Effector memory CD8-positive, alpha-beta T cell (primary cell): ENCODE data around the gene FAM3B.
A peak's percentile ranks its signal among the peaks of the same experiment; 100 is the strongest.

ENCODE experiments used
- ATAC-seq: fragments of 150-1000 bp; cut with Tn5 transposase; replicated peaks from 2 replicates; pipeline ENCODE4 v1.10.0; 2021; ENCODE audit warnings: mild to moderate bottlenecking, moderate library complexity
- DNase-seq, 3 experiments: peaks; one replicate each; pipeline ENCODE4 v3.0.0; 2021
- H3K27ac Mint-ChIP-seq, 2 donors: one replicate each; pipeline ENCODE4 v1.8.0; 2022; ENCODE audit warnings: mild to moderate bottlenecking in 2 of 2, mixed read lengths in 2 of 2, moderate library complexity in 2 of 2
- H3K27me3 Mint-ChIP-seq, 2 donors: one replicate each; pipeline ENCODE4 v1.8.0; 2022; ENCODE audit warnings: mixed read lengths in 2 of 2
- H3K36me3 Mint-ChIP-seq: one replicate; pipeline ENCODE4 v1.8.0; 2022; ENCODE audit warnings: mild to moderate bottlenecking, moderate library complexity, mixed read lengths; ENCODE audit not compliant: insufficient read depth
- H3K4me1 Mint-ChIP-seq, 2 donors: one replicate each; pipeline ENCODE4 v1.8.0; 2022; ENCODE audit warnings: low read depth in 2 of 2, mixed read lengths in 2 of 2
- H3K4me3 Mint-ChIP-seq, 2 donors: one replicate each; pipeline ENCODE4 v1.8.0; 2022; ENCODE audit warnings: mild to moderate bottlenecking in 2 of 2, mixed read lengths in 2 of 2, moderate library complexity in 2 of 2
- H3K9me3 Mint-ChIP-seq, 2 donors: one replicate each; pipeline ENCODE4 v1.8.0; 2022; ENCODE audit warnings: mixed read lengths in 2 of 2

Gene FAM3B

DNA sequence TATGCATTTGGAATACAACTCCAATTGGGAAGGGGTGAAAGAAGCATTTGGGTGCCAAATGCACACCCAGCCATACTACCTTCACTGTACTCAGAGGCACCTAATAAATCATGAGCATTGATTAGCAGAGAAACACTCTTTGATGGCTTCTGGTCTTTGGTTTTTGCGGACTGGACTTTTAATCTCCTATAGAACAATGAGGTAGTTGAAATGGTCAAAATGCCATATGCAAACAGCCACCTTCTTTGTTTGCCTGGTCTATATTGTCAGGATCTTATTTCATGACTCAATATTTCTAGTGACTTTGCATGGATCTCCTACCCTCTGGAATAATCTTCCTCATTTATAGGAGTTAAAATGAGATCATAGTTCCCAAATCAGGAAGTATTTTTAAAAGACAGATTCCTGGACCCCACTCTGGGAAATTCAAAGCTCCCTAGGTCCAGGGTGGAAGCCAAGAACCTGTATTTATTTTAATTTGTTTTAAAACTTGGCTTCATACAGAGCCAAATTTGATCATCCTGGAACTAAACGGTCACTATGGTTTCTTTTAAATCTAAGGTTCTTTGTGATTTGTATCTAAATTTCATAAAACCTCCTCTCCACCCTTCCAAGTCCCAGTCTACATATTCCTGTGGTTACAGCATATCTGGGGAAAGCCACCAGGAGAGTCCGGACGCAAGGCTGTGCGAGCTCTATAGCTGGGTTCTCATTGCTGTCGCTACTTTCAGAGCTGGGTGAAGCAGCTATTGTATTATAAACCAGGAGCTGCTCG is 8.7 kb downstream of the FAM3B start:
- peaks cover 14 to 35% of the 10 kb centered on the region in 2 donors for H3K27me3 Mint-ChIP-seq
- no peaks in the 10 kb centered on the region for H3K4me1 Mint-ChIP-seq
- no peaks in the 10 kb centered on the region for H3K36me3 Mint-ChIP-seq
- H3K4me3 Mint-ChIP-seq, result no peak overlapping the region
- no peaks in the 10 kb centered on the region for H3K9me3 Mint-ChIP-seq
- H3K27ac Mint-ChIP-seq, result no peak overlapping the region
- ATAC-seq, result no peak
- DNase-seq, result no peak

DNA sequence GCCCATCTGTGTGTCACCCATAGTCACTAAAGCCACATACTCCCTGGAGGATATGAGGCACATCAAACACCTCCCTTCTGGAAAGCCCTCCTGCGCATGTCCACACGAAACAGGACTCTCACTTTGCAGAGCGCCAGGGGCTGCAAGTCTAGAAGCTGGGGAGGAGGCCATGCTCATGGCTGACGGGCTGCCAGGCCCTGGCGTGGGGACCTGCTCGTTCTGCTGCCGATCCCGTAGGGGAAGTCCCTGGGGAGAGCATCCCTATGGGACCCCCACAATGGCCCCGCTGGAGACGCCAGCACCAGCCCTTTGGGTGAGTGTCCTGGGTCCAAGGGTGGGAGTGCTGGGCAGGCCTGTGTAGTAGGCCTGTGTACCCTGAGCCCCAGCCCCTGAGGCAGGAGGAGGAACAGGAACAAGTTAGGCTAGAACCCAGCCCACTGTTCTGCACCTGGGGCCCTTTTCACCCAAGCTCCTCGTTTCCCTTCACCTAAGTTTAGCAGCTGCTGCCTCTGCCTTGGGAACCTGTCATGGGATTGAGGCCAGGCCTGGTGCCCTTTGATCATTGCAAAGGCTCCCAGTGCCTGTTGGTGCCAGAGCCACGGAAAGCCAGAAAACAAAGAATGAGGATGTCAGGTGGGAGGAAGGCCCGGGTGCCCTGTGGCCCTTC is 9.9 kb downstream of the FAM3B start:
- H3K27ac Mint-ChIP-seq, result no peak overlapping the region
- no peaks in the 10 kb centered on the region for H3K9me3 Mint-ChIP-seq

GRCh38 chr21:41327753-41328152 is 11.2 kb downstream of the FAM3B start:
- no peak overlapping the region for H3K27ac Mint-ChIP-seq
- no peak overlapping the region for H3K4me3 Mint-ChIP-seq
- ATAC-seq (no peak), DNase-seq (no peak)
- no peaks in the 10 kb centered on the region for H3K4me1 Mint-ChIP-seq
- H3K27me3 Mint-ChIP-seq, result peaks cover 3 to 11% of the 10 kb centered on the region in 2 donors
- H3K36me3 Mint-ChIP-seq, result no peaks in the 10 kb centered on the region
- H3K9me3 Mint-ChIP-seq, result no peaks in the 10 kb centered on the region

More for the DNA sequence above, 9.9 kb downstream of the FAM3B start:
- no peaks in the 10 kb centered on the region for H3K36me3 Mint-ChIP-seq
- no peaks in the 10 kb centered on the region for H3K4me1 Mint-ChIP-seq
- no peak for ATAC-seq
- DNase-seq, result no peak
- peaks cover 6 to 23% of the 10 kb centered on the region in 2 donors for H3K27me3 Mint-ChIP-seq
- no peak overlapping the region for H3K4me3 Mint-ChIP-seq

DNA sequence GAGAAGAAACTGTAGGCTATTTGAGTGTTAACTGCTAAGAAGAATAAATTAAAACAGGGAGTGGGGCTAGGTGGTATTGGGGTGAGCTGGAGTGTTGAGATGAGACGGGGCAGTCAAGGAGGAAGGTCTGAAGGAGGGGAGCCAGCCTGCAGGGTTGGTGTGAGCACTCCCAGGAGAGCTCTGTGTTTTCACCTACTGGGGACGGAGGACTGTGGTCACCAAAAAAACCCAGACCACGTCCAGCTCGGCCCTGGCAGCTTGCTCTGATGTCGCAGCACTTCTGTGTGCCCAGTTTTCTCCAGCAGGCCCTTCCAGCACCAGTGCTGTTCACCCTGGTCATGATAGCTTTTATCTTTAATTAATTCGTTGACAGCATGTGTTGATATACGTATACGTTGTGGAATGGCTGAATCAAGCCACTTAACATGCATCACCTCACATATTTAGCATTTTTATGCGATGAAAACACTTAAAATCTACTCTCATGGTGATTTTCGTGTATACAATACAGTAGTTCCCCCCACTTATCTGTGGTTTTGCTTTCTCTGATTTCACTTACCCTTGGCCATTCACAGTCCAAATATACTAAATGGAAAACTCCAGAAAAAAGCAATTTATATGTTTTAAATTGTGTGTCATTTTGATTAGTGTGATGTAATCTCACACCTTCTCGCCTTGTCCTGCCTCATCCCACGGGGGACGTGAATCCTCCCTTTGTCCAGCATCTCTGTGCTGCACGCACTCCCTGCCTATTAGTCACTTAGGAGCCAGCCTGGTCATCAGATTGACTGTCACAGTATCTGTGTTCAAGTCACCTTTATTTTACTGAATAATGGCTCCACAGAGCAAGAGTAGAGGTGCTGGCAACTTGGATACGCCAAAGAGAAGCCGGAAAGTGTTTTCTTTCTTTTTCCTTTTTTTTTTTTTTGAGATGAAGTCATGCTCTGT is 12.3 kb downstream of the FAM3B start:
- no peak for DNase-seq
- H3K9me3 Mint-ChIP-seq, result peaks cover 0 to 4% of the 10 kb centered on the region in 2 donors
- H3K27ac Mint-ChIP-seq, result no peak overlapping the region
- peak overlapping the region in 1 of 2 donors; percentile 30 for H3K4me3 Mint-ChIP-seq
- no peak for ATAC-seq
- H3K27me3 Mint-ChIP-seq, result peaks cover 5 to 10% of the 10 kb centered on the region in 2 donors
- peaks cover 3% of the 10 kb centered on the region for H3K36me3 Mint-ChIP-seq
- H3K4me1 Mint-ChIP-seq, result no peaks in the 10 kb centered on the region

GRCh38 chr21:41333752-41334151 is 17.2 kb downstream of the FAM3B start:
- Mint-ChIP-seq H3K27me3 (peaks cover 10 to 28% of the 10 kb centered on the region in 2 donors), H3K4me1 (no peaks in the 10 kb centered on the region), H3K36me3 (peaks cover 3% of the 10 kb centered on the region), H3K27ac (no peak overlapping the region), H3K9me3 (peaks cover 0 to 4% of the 10 kb centered on the region in 2 donors), H3K4me3 (no peak overlapping the region)
- DNase-seq (no peak), ATAC-seq (no peak)

DNA sequence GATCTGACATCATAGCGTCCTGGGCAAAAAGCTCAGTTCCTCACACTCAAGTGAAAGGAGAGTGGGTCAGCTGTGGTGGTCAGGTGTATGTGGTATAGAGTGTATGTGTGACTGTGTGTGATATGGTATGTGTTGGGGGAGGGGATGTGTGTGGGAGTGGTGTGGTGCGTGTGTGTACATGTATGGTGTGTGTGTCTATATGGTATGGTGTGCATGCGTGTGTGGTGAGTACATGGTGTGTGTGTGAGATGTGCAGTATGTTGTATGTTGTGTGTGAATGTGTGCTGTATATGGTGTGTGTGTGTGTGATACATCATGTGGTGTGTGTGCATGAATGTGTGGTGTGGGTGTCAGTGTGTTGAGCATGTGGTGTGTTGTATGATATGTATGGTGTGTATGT is 20.9 kb downstream of the FAM3B start:
- ATAC-seq (no peak), DNase-seq (no peak)
- H3K27ac Mint-ChIP-seq, result no peak overlapping the region
- H3K4me3 Mint-ChIP-seq, result no peak overlapping the region
- peaks cover 3% of the 10 kb centered on the region for H3K36me3 Mint-ChIP-seq
- no peaks in the 10 kb centered on the region for H3K4me1 Mint-ChIP-seq
- peaks cover 14 to 38% of the 10 kb centered on the region in 2 donors for H3K27me3 Mint-ChIP-seq
- H3K9me3 Mint-ChIP-seq, result peaks cover 0 to 4% of the 10 kb centered on the region in 2 donors

GRCh38 chr21:41338455-41338854 is 21.9 kb downstream of the FAM3B start:
- no peak for ATAC-seq
- Mint-ChIP-seq H3K4me3 (no peak overlapping the region), H3K9me3 (peaks cover 0 to 2% of the 10 kb centered on the region in 2 donors), H3K36me3 (peaks cover 3% of the 10 kb centered on the region), H3K27me3 (peaks cover 9 to 42% of the 10 kb centered on the region in 2 donors), H3K27ac (no peak overlapping the region), H3K4me1 (no peaks in the 10 kb centered on the region)
- no peak for DNase-seq

GRCh38 chr21:41342035-41342434 is 25.4 kb downstream of the FAM3B start:
- Mint-ChIP-seq H3K27ac (no peak overlapping the region), H3K27me3 (peaks cover 27 to 60% of the 10 kb centered on the region in 2 donors), H3K36me3 (no peaks in the 10 kb centered on the region), H3K4me3 (no peak overlapping the region), H3K4me1 (no peaks in the 10 kb centered on the region), H3K9me3 (no peaks in the 10 kb centered on the region)
- DNase-seq (no peak), ATAC-seq (no peak)

DNA sequence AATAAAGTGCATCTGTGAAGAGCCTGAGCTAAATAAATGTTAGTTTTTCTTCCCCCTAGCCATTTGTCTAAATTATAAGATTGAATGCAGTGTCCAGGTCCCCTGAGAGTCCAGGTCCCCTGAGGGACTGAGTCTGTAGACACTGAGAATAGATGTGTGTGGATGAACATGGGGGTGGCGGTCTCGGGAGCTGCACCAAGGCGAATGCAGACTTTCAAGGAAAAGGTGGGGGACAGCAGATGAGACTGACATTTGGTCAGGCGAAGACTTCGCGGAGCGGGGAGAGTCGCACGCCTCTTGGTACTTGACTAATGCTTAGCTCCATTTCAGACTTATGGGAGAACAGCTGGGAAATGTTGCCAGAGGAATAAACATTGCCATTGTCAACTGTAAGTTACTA is 27.5 kb downstream of the FAM3B start:
- H3K27ac Mint-ChIP-seq, result no peak overlapping the region
- ATAC-seq (no peak), DNase-seq (no peak)
- no peak overlapping the region for H3K4me3 Mint-ChIP-seq
- H3K9me3 Mint-ChIP-seq, result no peaks in the 10 kb centered on the region
- H3K4me1 Mint-ChIP-seq, result no peaks in the 10 kb centered on the region
- H3K36me3 Mint-ChIP-seq, result no peaks in the 10 kb centered on the region
- H3K27me3 Mint-ChIP-seq, result peaks cover 43 to 48% of the 10 kb centered on the region in 2 donors

- ATAC-seq, result no peak
- no peak overlapping the region for H3K27ac Mint-ChIP-seq
- DNase-seq, result no peak
- H3K9me3 Mint-ChIP-seq, result no peaks in the 10 kb centered on the region
- no peaks in the 10 kb centered on the region for H3K4me1 Mint-ChIP-seq
- no peak overlapping the region for H3K4me3 Mint-ChIP-seq
- no peaks in the 10 kb centered on the region for H3K36me3 Mint-ChIP-seq
- H3K27me3 Mint-ChIP-seq, result peaks cover 47 to 52% of the 10 kb centered on the region in 2 donors
Measured at GRCh38 chr21:41345356-41345755, 28.8 kb downstream of the FAM3B start.

- Mint-ChIP-seq H3K27me3 (peaks cover 55 to 59% of the 10 kb centered on the region in 2 donors), H3K4me1 (no peaks in the 10 kb centered on the region), H3K4me3 (no peak overlapping the region), H3K27ac (no peak overlapping the region), H3K9me3 (no peaks in the 10 kb centered on the region), H3K36me3 (no peaks in the 10 kb centered on the region)
- ATAC-seq, result no peak
- no peak for DNase-seq
Measured at GRCh38 chr21:41345934-41346685, 29.5 kb downstream of the FAM3B start.

- ATAC-seq (no peak), DNase-seq (no peak)
- peaks cover 53 to 60% of the 10 kb centered on the region in 2 donors for H3K27me3 Mint-ChIP-seq
- no peaks in the 10 kb centered on the region for H3K4me1 Mint-ChIP-seq
- no peak overlapping the region for H3K4me3 Mint-ChIP-seq
- H3K9me3 Mint-ChIP-seq, result no peaks in the 10 kb centered on the region
- H3K36me3 Mint-ChIP-seq, result no peaks in the 10 kb centered on the region
- no peak overlapping the region for H3K27ac Mint-ChIP-seq
Measured at GRCh38 chr21:41346758-41347157, 30.2 kb downstream of the FAM3B start.

DNA sequence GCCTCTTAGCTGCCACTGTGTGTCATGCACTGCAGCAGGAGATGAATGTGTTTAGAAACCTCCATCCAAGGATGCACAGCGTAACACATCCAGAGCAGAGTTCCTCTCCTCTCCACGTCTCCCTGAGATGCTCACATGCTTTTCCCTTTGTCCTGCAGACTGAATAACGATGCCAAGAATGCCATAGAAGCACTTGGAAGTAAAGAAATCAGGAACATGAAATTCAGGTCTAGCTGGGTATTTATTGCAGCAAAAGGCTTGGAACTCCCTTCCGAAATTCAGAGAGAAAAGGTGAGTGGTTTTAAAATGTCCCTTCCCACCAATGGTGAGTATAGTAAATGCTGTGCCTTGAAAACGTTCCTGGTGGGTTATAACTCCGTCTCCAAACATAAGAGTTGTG is 31.8 kb downstream of the FAM3B start:
- ATAC-seq, result no peak
- H3K27me3 Mint-ChIP-seq, result peaks cover 43 to 53% of the 10 kb centered on the region in 2 donors
- DNase-seq, result no peak
- H3K4me3 Mint-ChIP-seq, result no peak overlapping the region
- no peaks in the 10 kb centered on the region for H3K36me3 Mint-ChIP-seq
- H3K4me1 Mint-ChIP-seq, result no peaks in the 10 kb centered on the region
- H3K9me3 Mint-ChIP-seq, result no peaks in the 10 kb centered on the region
- no peak overlapping the region for H3K27ac Mint-ChIP-seq
